Astrocyte (in vitro differentiated cells and primary cell): ENCODE measurements around the gene DCC. TPM values are rescaled to one million over a fixed set of nuclear protein-coding genes. Genes with fewer than 3 reads are reported as not detected.

Source experiments
- DNase-seq: peaks from one replicate; pipeline ENCODE4 v3.0.0-alpha.2; 2010; ENCODE audit warnings: low read depth
- FAIRE-seq: peaks from 2 replicates; lab custom pipeline; 2011; peaks lifted over from hg19 to GRCh38; lab: Jason Lieb, UNC
- H2AFZ ChIP-seq: 2 replicates; pipeline ENCODE4 v1.6.0; 2012; ENCODE audit warnings: low read depth, low read length, inconsistent platforms
- H3K27ac ChIP-seq: 2 replicates; pipeline ENCODE4 v1.5.1; 2011; ENCODE audit warnings: low read depth, low read length, inconsistent platforms
- H3K27me3 ChIP-seq: 2 replicates; pipeline ENCODE4 v1.6.0; 2011; ENCODE audit warnings: low read length, inconsistent platforms; ENCODE audit not compliant: insufficient read depth
- H3K36me3 ChIP-seq: 2 replicates; pipeline ENCODE4 v1.5.1; 2011; ENCODE audit warnings: low read length, inconsistent platforms; ENCODE audit not compliant: insufficient read depth
- H3K4me1 ChIP-seq: 2 replicates; pipeline ENCODE4 v1.5.1; 2011; ENCODE audit warnings: low read length, inconsistent platforms; ENCODE audit not compliant: insufficient read depth
- H3K4me2 ChIP-seq: 2 replicates; pipeline ENCODE4 v1.6.0; 2012; ENCODE audit warnings: low read length, inconsistent platforms
- H3K4me3 ChIP-seq: 2 replicates; pipeline ENCODE4 v1.5.1; 2011; ENCODE audit warnings: low read depth, mild to moderate bottlenecking, low read length, inconsistent platforms; ENCODE audit not compliant: insufficient read depth
- H3K79me2 ChIP-seq: 2 replicates; pipeline ENCODE4 v1.6.0; 2012; ENCODE audit warnings: mild to moderate bottlenecking, low read length, inconsistent platforms; ENCODE audit not compliant: insufficient read depth
- H3K9ac ChIP-seq: 2 replicates; pipeline ENCODE4 v1.6.0; 2012; ENCODE audit warnings: mild to moderate bottlenecking, low read length, inconsistent platforms
- H3K9me3 ChIP-seq: 2 replicates; pipeline ENCODE4 v1.5.1; 2012; ENCODE audit warnings: low read depth, mild to moderate bottlenecking, low read length, inconsistent platforms; ENCODE audit not compliant: insufficient read depth
- H4K20me1 ChIP-seq: 2 replicates; pipeline ENCODE4 v1.6.0; 2012; ENCODE audit warnings: low read length, inconsistent platforms; ENCODE audit not compliant: insufficient read depth
- H3K27ac Mint-ChIP-seq: one replicate; pipeline ENCODE4 v1.8.0; 2021; ENCODE audit warnings: mild to moderate bottlenecking, mixed read lengths; ENCODE audit not compliant: unreplicated experiment
- H3K27me3 Mint-ChIP-seq: one replicate; pipeline ENCODE4 v1.8.0; 2021; ENCODE audit warnings: low read depth, mixed read lengths; ENCODE audit not compliant: unreplicated experiment
- H3K36me3 Mint-ChIP-seq: one replicate; pipeline ENCODE4 v1.8.0; 2021; ENCODE audit warnings: low read depth, mixed read lengths; ENCODE audit not compliant: unreplicated experiment
- H3K4me1 Mint-ChIP-seq: one replicate; pipeline ENCODE4 v1.8.0; 2021; ENCODE audit warnings: low read depth, mixed read lengths; ENCODE audit not compliant: unreplicated experiment
- H3K4me3 Mint-ChIP-seq: one replicate; pipeline ENCODE4 v1.8.0; 2021; ENCODE audit warnings: mild to moderate bottlenecking, moderate library complexity, mixed read lengths; ENCODE audit not compliant: unreplicated experiment
- H3K9me3 Mint-ChIP-seq: one replicate; pipeline ENCODE4 v1.8.0; 2021; ENCODE audit warnings: mild to moderate bottlenecking, mixed read lengths; ENCODE audit not compliant: unreplicated experiment
- EZH2 ChIP-seq: IDR thresholded peaks from 2 replicates; pipeline ENCODE4 v1.6.1; 2012; ENCODE audit warnings: mild to moderate bottlenecking, low read length, inconsistent platforms; ENCODE audit not compliant: insufficient read depth
- total RNA-seq: library from RNA; stranded (reverse); gene quantifications from 2 replicates; pipeline ENCODE4 v1.2.1, GENCODE V29; 2021
- TF ChIP-seq, protein P1 (sequence below): IDR thresholded peaks from 2 replicates; pipeline ENCODE4 v1.5.1; 2011; ENCODE audit warnings: low read depth, mild to moderate bottlenecking, inconsistent platforms, low read length, moderate library complexity; ENCODE audit not compliant: insufficient read depth

The DCC gene
- total RNA-seq, 1 donor from 2014 or later, result 2.6 TPM

DNA sequence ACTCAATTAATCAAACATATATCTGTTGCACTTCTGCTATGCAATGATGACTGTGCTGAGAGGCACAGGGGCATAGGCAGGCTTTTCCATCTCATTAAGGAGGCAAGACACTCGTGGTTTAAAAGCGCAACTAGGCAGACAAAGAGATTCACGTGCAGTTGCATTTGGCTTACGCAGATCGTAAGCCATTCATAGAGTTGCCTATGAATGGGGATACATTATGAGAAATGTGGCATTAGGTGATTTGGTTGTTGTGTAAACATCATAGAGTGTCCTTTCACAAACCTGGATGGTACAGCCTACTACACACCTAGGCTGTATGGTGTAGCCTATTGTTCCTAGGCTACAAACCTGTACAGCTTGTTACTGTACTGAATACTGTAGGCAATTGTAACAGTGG is 284.7 kb downstream of the DCC start:
- no peak overlapping the region for H3K27ac Mint-ChIP-seq
- H2AFZ ChIP-seq, result no peak overlapping the region
- FAIRE-seq, result no peak
- no peaks in the 10 kb centered on the region for H3K27me3 Mint-ChIP-seq
- H3K4me3 Mint-ChIP-seq, result no peak overlapping the region
- H3K9me3 Mint-ChIP-seq, result no peaks in the 10 kb centered on the region
- no peak for DNase-seq
- H3K27ac ChIP-seq, result no peak overlapping the region
- TF ChIP-seq EZH2, result no peak
- TF ChIP-seq, protein P1, sequence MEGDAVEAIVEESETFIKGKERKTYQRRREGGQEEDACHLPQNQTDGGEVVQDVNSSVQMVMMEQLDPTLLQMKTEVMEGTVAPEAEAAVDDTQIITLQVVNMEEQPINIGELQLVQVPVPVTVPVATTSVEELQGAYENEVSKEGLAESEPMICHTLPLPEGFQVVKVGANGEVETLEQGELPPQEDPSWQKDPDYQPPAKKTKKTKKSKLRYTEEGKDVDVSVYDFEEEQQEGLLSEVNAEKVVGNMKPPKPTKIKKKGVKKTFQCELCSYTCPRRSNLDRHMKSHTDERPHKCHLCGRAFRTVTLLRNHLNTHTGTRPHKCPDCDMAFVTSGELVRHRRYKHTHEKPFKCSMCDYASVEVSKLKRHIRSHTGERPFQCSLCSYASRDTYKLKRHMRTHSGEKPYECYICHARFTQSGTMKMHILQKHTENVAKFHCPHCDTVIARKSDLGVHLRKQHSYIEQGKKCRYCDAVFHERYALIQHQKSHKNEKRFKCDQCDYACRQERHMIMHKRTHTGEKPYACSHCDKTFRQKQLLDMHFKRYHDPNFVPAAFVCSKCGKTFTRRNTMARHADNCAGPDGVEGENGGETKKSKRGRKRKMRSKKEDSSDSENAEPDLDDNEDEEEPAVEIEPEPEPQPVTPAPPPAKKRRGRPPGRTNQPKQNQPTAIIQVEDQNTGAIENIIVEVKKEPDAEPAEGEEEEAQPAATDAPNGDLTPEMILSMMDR, result no peak
- H3K9me3 ChIP-seq, result no peaks in the 10 kb centered on the region
- no peak overlapping the region for H3K4me2 ChIP-seq
- H3K79me2 ChIP-seq, result no peaks in the 10 kb centered on the region
- no peaks in the 10 kb centered on the region for H3K4me1 ChIP-seq
- no peaks in the 10 kb centered on the region for H3K4me1 Mint-ChIP-seq
- H4K20me1 ChIP-seq, result no peaks in the 10 kb centered on the region
- H3K36me3 Mint-ChIP-seq, result no peaks in the 10 kb centered on the region
- no peak overlapping the region for H3K9ac ChIP-seq
- H3K36me3 ChIP-seq, result no peaks in the 10 kb centered on the region
- no peak overlapping the region for H3K4me3 ChIP-seq
- H3K27me3 ChIP-seq, result no peaks in the 10 kb centered on the region

GRCh38 chr18:52636536-52636935 is 296.5 kb downstream of the DCC start:
- H3K9me3 Mint-ChIP-seq, result peaks cover 6% of the 10 kb centered on the region

DNA sequence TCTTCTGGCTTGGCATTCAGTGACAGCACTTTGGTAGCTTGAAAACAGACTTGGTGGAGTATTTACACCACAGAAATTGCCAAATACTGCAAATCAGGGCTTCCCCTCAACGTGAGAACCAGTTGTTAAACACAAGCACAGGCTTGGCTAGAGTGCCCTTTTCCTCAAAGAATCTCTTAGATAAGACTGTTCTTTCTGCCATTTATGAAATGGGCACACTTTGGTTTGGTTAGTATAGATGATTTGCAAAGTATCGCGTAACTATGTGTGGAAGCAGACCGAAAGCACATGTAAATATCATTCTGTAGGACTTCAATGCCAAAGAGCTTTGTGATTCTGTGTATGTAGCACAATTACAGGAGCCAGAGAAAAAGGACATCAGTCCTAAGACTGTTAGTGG is 308.2 kb downstream of the DCC start:
- Mint-ChIP-seq H3K27me3 (peaks cover 9% of the 10 kb centered on the region), H3K27ac (no peak overlapping the region), H3K9me3 (no peaks in the 10 kb centered on the region), H3K36me3 (no peaks in the 10 kb centered on the region), H3K4me3 (no peak overlapping the region), H3K4me1 (peaks cover 12% of the 10 kb centered on the region)
- Histone ChIP-seq H3K9ac (no peak overlapping the region), H3K9me3 (no peaks in the 10 kb centered on the region), H3K4me3 (no peak overlapping the region), H3K79me2 (no peaks in the 10 kb centered on the region), H4K20me1 (no peaks in the 10 kb centered on the region), H3K4me1 (no peaks in the 10 kb centered on the region), H3K36me3 (no peaks in the 10 kb centered on the region), H3K27me3 (no peaks in the 10 kb centered on the region), H2AFZ (no peak overlapping the region), H3K4me2 (no peak overlapping the region), H3K27ac (no peak overlapping the region)
- TF ChIP-seq, protein P1, result no peak
- TF ChIP-seq EZH2, result no peak
- DNase-seq (no peak), FAIRE-seq (no peak)

More at GRCh38 chr18:52636536-52636935, 296.5 kb downstream of the DCC start:
- Histone ChIP-seq H3K4me1 (no peaks in the 10 kb centered on the region), H3K79me2 (no peaks in the 10 kb centered on the region), H2AFZ (no peak overlapping the region), H3K27ac (no peak overlapping the region), H3K4me3 (no peak overlapping the region), H3K27me3 (no peaks in the 10 kb centered on the region), H3K9me3 (no peaks in the 10 kb centered on the region), H3K9ac (no peak overlapping the region), H3K36me3 (no peaks in the 10 kb centered on the region), H4K20me1 (no peaks in the 10 kb centered on the region), H3K4me2 (no peak overlapping the region)
- no peaks in the 10 kb centered on the region for H3K4me1 Mint-ChIP-seq
- H3K4me3 Mint-ChIP-seq, result no peak overlapping the region
- H3K27me3 Mint-ChIP-seq, result peaks cover 6% of the 10 kb centered on the region
- FAIRE-seq (no peak), DNase-seq (no peak)
- no peaks in the 10 kb centered on the region for H3K36me3 Mint-ChIP-seq
- no peak for TF ChIP-seq EZH2
- TF ChIP-seq, protein P1, result no peak
- H3K27ac Mint-ChIP-seq, result no peak overlapping the region
